ENCODE results near the gene UHRF1. TPM values are rescaled to one million over a fixed set of nuclear protein-coding genes. Genes with fewer than 3 reads are reported as not detected.

Gene UHRF1
- total and polyA plus RNA-seq, 4 donors: 0.06 to 57.4 (median 0.73) TPM

DNA sequence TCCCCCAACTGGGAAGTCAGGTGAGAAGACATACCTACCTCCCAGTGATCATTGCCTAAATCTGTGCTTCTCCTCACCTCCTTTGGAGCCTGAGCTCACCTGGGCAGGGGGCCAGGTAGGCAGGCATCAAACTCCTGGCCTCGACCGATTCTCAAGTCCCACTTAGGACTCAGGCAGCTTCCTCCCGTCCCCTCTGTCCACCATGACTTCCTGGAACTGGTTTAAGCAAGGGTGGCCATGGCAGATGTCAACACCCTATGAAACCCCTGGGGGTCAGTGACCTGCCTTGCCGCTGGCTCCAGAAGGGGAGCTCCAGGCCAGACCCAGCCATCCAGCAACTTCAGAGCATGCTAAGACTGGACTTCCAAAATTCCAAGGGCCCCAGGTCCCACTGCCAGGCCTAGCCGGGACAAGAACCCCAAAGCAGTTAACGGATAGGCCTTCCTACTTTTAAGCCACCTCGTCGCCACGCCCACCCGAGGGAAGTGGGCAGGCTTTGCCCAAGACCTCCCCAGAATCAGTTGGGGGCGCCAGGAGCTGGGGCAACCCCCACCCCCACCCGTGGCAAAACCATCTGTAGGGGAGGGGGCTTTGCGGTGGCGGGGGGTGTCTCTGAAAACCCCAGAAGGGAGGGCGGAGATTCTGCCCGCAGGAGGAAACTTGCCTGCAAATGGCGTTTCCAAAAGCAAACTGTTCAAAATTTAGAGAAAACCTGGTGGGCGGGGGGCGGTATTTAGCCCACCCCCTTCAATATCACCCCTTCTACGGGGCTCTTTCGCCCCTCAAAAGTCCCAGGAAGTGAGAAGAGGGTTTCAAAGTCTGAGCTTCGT, 42.5 kb upstream of the UHRF1 start:
- Histone ChIP-seq H3K36me3 (ENCODE audit: control insufficient read depth in 4 of 4, insufficient read depth in 3 of 4, low read depth in 1 of 4, low read length in 3 of 4) (peaks cover 0 to 2% (median 2%) of the 10 kb centered on the region in 4 donors), H3K4me3 (ENCODE audit: low read depth in 1 of 3, low read length in 3 of 3) (peak overlapping the region; percentile 77 to 86 (median 82)), H3K27me3 (ENCODE audit: control insufficient read depth in 4 of 4, insufficient read depth in 4 of 4, low read length in 3 of 4) (no peaks in the 10 kb centered on the region), H3K27ac (ENCODE audit: low read depth in 1 of 2, low read length in 2 of 2) (peak overlapping the region; percentile 82 to 85), H3K9ac (ENCODE audit: low read depth in 1 of 2, low read length in 2 of 2) (peak overlapping the region; percentile 75 to 92), H3K9me3 (ENCODE audit: control insufficient read depth in 4 of 4, low read length in 3 of 4) (no peaks in the 10 kb centered on the region), H3K4me1 (ENCODE audit: control insufficient read depth in 4 of 4, insufficient read depth in 4 of 4, low read length in 3 of 4) (peaks cover 0 to 14% (median 5%) of the 10 kb centered on the region in 4 donors)
- WGBS: 5% methylated on average over 22 of the region's 22 CpGs
- DNase-seq (ENCODE audit: low spot score): peak; percentile 54
- no peak for TF ChIP-seq EGR1 (IDR thresholded peaks at IDR 0.05; ENCODE audit: low read depth in 2 of 2)
- no peak for TF ChIP-seq YY1 (IDR thresholded peaks at IDR 0.05)
- TF ChIP-seq TAF1 (conservative IDR thresholded peaks at IDR 0.05): no peak
- TF ChIP-seq, protein P1, sequence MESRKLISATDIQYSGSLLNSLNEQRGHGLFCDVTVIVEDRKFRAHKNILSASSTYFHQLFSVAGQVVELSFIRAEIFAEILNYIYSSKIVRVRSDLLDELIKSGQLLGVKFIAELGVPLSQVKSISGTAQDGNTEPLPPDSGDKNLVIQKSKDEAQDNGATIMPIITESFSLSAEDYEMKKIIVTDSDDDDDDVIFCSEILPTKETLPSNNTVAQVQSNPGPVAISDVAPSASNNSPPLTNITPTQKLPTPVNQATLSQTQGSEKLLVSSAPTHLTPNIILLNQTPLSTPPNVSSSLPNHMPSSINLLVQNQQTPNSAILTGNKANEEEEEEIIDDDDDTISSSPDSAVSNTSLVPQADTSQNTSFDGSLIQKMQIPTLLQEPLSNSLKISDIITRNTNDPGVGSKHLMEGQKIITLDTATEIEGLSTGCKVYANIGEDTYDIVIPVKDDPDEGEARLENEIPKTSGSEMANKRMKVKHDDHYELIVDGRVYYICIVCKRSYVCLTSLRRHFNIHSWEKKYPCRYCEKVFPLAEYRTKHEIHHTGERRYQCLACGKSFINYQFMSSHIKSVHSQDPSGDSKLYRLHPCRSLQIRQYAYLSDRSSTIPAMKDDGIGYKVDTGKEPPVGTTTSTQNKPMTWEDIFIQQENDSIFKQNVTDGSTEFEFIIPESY (IDR thresholded peaks at IDR 0.05): no peak
- peak in 1 of 2 donors; percentile 10 for TF ChIP-seq RAD21 (IDR thresholded peaks at IDR 0.05)
- peak in 1 of 2 donors; percentile 25 for TF ChIP-seq HNF4A (conservative IDR thresholded peaks at IDR 0.05)
- TF ChIP-seq, protein P2, sequence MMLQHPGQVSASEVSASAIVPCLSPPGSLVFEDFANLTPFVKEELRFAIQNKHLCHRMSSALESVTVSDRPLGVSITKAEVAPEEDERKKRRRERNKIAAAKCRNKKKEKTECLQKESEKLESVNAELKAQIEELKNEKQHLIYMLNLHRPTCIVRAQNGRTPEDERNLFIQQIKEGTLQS (IDR thresholded peaks at IDR 0.05): no peak
- TF ChIP-seq, protein P3, sequence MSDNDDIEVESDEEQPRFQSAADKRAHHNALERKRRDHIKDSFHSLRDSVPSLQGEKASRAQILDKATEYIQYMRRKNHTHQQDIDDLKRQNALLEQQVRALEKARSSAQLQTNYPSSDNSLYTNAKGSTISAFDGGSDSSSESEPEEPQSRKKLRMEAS (IDR thresholded peaks at IDR 0.05): no peak
- peak; percentile 26 for TF ChIP-seq SP1 (IDR thresholded peaks at IDR 0.05)
- TF ChIP-seq NR2F2 (IDR thresholded peaks at IDR 0.05): peak; percentile 12
- peak; percentile 60 to 87 for TF ChIP-seq RXRA (IDR thresholded peaks at IDR 0.05)

DNA sequence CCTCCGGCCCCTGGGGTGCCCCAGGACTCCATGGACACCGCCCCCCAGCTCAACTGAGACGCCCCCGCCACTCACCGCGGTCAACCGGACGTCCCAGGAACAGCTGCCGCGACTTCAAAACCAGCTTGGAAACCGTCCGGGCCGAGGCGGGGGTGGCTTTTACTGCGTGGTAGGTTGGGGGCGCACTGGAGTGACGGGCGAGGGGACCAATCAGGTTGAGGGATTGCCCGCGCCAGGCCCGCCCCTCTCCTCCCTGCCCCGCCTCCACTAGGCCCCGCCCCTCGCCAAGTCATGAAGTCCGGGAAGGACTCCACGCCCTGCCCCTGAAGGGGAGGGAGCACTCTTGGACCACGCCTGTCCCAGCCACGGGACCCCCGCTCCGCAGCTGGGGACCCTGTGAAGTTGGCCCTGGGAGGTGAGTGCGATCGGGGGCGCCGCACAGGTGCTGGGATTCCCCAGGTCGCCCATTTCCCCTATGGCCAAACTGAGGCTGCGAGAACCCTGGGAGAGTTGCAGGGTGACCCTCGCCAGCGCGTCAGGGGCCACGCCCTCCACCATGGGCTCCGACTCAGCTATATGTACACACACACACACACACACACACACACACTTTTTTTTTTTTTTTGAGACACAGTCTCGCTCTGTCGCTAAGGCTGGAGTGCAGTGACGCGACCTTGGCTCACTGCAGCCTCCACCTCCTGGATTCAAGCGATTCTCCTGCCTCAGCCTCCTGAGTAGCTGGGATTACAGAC, 41.6 kb upstream of the UHRF1 start, which contains the start of gene PLIN3:
Gene PLIN3 (minus strand): TSS at position 134 of the 752 bp plus-strand sequence. CDS start 6,273 bp downstream, outside the sequence.
- no peaks in the 10 kb centered on the region for H3K27me3 ChIP-seq (ENCODE audit: control insufficient read depth in 4 of 4, insufficient read depth in 4 of 4, low read length in 3 of 4)
- H3K4me3 ChIP-seq (ENCODE audit: low read depth in 1 of 3, low read length in 3 of 3): peak within 1 kb of the TSS; percentile 77 to 86 (median 82)
- WGBS: 8% methylated on average over 46 of the region's 46 CpGs
- H3K4me1 ChIP-seq (ENCODE audit: control insufficient read depth in 4 of 4, insufficient read depth in 4 of 4, low read length in 3 of 4): peaks cover 0 to 14% (median 5%) of the 10 kb centered on the region in 4 donors
- peaks cover 0 to 2% (median under 1%) of the 10 kb centered on the region in 4 donors for H3K36me3 ChIP-seq (ENCODE audit: control insufficient read depth in 4 of 4, insufficient read depth in 3 of 4, low read depth in 1 of 4, low read length in 3 of 4)
- peak within 1 kb of the TSS; percentile 82 to 85 for H3K27ac ChIP-seq (ENCODE audit: low read depth in 1 of 2, low read length in 2 of 2)
- TF ChIP-seq GABPA (IDR thresholded peaks at IDR 0.05 in 1 of 2, conservative IDR thresholded peaks at IDR 0.05 in 1 of 2) (peak in 1 of 2 donors; percentile 43), NR2F2 (IDR thresholded peaks at IDR 0.05) (no peak), HNF4A (conservative IDR thresholded peaks at IDR 0.05) (peak in 1 of 2 donors; percentile 10), EGR1 (IDR thresholded peaks at IDR 0.05; ENCODE audit: low read depth in 2 of 2) (peak; percentile 66 to 86), RXRA (IDR thresholded peaks at IDR 0.05) (no peak), FOXA1 (IDR thresholded peaks at IDR 0.05) (no peak), YY1 (IDR thresholded peaks at IDR 0.05) (peak; percentile 41), SP1 (IDR thresholded peaks at IDR 0.05) (peak; percentile 84)
- TF ChIP-seq, protein P3 (IDR thresholded peaks at IDR 0.05): no peak
- TF ChIP-seq, protein P4, sequence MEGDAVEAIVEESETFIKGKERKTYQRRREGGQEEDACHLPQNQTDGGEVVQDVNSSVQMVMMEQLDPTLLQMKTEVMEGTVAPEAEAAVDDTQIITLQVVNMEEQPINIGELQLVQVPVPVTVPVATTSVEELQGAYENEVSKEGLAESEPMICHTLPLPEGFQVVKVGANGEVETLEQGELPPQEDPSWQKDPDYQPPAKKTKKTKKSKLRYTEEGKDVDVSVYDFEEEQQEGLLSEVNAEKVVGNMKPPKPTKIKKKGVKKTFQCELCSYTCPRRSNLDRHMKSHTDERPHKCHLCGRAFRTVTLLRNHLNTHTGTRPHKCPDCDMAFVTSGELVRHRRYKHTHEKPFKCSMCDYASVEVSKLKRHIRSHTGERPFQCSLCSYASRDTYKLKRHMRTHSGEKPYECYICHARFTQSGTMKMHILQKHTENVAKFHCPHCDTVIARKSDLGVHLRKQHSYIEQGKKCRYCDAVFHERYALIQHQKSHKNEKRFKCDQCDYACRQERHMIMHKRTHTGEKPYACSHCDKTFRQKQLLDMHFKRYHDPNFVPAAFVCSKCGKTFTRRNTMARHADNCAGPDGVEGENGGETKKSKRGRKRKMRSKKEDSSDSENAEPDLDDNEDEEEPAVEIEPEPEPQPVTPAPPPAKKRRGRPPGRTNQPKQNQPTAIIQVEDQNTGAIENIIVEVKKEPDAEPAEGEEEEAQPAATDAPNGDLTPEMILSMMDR (IDR thresholded peaks at IDR 0.05; ENCODE audit: low read depth, low read length, missing input control): no peak
- TF ChIP-seq, protein P2 (IDR thresholded peaks at IDR 0.05): no peak
- no peaks in the 10 kb centered on the region for H3K9me3 ChIP-seq (ENCODE audit: control insufficient read depth in 4 of 4, low read length in 3 of 4)
- H3K9ac ChIP-seq (ENCODE audit: low read depth in 1 of 2, low read length in 2 of 2): peak within 1 kb of the TSS; percentile 75 to 92
- peak; percentile 97 for DNase-seq (ENCODE audit: low spot score)
